Pancreas (tissue), 10 donors: Measurements from ENCODE around the gene SHC3. TPM values are rescaled to one million over a fixed set of nuclear protein-coding genes. Genes with fewer than 3 reads are reported as not detected.

ENCODE experiments used
- ATAC-seq, 4 donors: fragments of 200-7000 bp; cut with Tn5 transposase; one replicate each; pipeline versions ENCODE4 v1.8.0 to v1.9.1; 2020; ENCODE audit warnings: mild to moderate bottlenecking in 4 of 4, moderate library complexity in 4 of 4
- DNase-seq, 6 donors: peaks; one replicate each; pipeline ENCODE4 v3.0.0-alpha.2; 2020
- FAIRE-seq: peaks from 2 replicates; lab custom pipeline; 2012; peaks lifted over from hg19 to GRCh38; lab: Jason Lieb, UNC
- H3K27ac ChIP-seq, 4 donors: fragments of 200-600 bp; sonication (generic); 1 replicate in 3 of 4; 2 replicates in 1 of 4; pipeline versions ENCODE4 v1.5.0 to v1.8.0; 2020
- H3K27me3 ChIP-seq, 4 donors: fragments of 200-600 bp; one replicate each; pipeline ENCODE4 v1.8.0; 2021
- H3K36me3 ChIP-seq, 3 donors: fragments of 200-600 bp; sonication (generic) in 1 of 3; one replicate each; pipeline versions ENCODE4 v1.5.0 to v1.8.0; 2020 to 2021
- H3K4me1 ChIP-seq, 3 donors: fragments of 200-600 bp; one replicate each; pipeline ENCODE4 v1.8.0; 2021
- H3K4me3 ChIP-seq, 4 donors: fragments of 200-600 bp; sonication (generic) in 2 of 4; one replicate each; pipeline versions ENCODE4 v1.5.0 to v1.8.0; 2020 to 2021
- H3K9me3 ChIP-seq, 4 donors: fragments of 200-600 bp; one replicate each; pipeline ENCODE4 v1.8.0; 2021
- CTCF ChIP-seq, 4 donors: fragments of 200-600 bp; sonication (generic) in 3 of 4; IDR thresholded peaks; one replicate each; pipeline versions ENCODE4 v1.5.0 to v1.8.0; 2021; ENCODE audit warnings: antibody characterized with exemption in 4 of 4
- WGBS, 2 donors: extraction: QIAGEN DNeasy Blood & Tissue Kit; methylation state at CpG; one replicate each; pipeline ENCODE4 v1.1.7; 2013; 5-methylcytosine and 5-hydroxymethylcytosine counted together
- intact Hi-C, 3 donors: fragments of 100-400 bp; cut with DNase I; formaldehyde crosslinking; loops; one replicate each; pipeline versions ENCODE4 v1.11.1 to v1.14.2; 2022
- polyA plus RNA-seq, 2 donors: library from polyadenylated mRNA; stranded (reverse); fragments of 200-250 nt; gene quantifications; one replicate each; pipeline ENCODE4 v1.2.3, GENCODE V29; 2013
- total RNA-seq, 6 donors: library from RNA; stranded (reverse); fragmentation: NEBNext Ultra II Directional in 4 of 6; extraction: Animal tissue kit (Norgen Biotek cat#: 25700) in 4 of 6; gene quantifications; one replicate each; pipeline versions ENCODE4 v1.2.1 to v1.2.4, GENCODE V29; 2021 to 2023
- donor health status: healthy with polysubstance abuse.
- donor health status: DM: no; HTN: no; CAD: no; lungs with moderate emphysema.
- donor health status: DM: no; HTN: no; CAD: no.
- donor health status: control.
- donor health status: control.
- donor health status: Bipolar disorder and iron deficiency.
- donor health status: DM: yes; HTN: yes; CAD: no.
- donor health status: DM: no; HTN: no; CAD: no.
- donor health status: DM: no; HTN: no; CAD: no.
- donor health status: DM: yes; HTN: yes; CAD: no.

Gene SHC3
- total and polyA plus RNA-seq, 8 donors: 0.19 to 6.3 (median 1.8) TPM

DNA sequence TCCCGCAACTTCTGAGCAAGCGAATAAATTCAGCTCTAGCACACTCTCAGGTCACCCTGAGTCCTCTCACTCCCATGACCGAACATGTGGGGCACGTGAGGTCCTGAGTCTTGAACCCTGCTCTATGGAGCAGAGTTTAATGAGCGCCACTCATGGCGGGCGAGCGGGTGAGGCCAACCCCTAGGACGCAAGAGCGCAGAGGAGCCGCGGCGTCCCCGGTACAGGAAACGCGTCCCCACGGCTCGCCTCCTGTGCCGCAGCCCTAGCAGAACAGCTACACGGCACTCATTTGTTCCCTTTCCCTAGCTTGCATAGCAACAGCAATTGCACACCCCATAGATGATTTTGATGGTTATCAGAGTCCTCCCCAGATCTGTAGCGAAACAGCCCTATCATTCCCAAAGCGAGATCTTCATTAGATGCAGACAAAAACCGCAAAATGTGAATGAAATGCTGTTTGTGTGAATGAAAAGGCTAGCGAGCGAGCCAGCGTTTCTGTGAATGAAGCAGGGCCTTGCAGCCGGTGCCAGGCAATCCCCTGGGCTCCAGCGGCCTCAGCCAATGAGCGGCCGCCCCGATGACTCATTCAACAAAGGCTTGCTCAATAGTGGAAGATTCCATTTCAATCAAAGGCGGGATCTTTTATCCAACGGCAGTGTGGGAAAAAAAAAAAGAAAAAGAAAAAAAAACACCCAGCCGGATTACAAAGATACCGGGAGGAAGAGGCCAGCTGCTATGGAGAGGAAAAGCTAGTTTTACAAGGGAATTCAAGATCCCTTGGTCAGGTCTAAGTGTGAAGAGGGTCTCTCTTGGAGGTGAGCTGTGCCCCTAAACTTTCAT lies 1.5 kb upstream of the SHC3 start:
- peak; percentile 89 to 98 (median 97) for ATAC-seq
- no peak for TF ChIP-seq CTCF (IDR thresholded peaks at IDR 0.05)
- WGBS, 2 donors: 0 to 1% methylated on average over 35 of the region's 35 CpGs
- peak overlapping the region; percentile 74 to 92 (median 78) for H3K27ac ChIP-seq
- H3K36me3 ChIP-seq: no peaks in the 10 kb centered on the region
- FAIRE-seq: peak; percentile 95
- H3K9me3 ChIP-seq: no peaks in the 10 kb centered on the region
- peak; percentile 90 to 94 (median 92) for DNase-seq
- no peaks in the 10 kb centered on the region for H3K27me3 ChIP-seq
- H3K4me3 ChIP-seq: peak overlapping the region; percentile 4 to 49 (median 26)
- intact Hi-C loops: no loop called here
- H3K4me1 ChIP-seq: peaks cover 5 to 21% (median 19%) of the 10 kb centered on the region in 3 donors

GRCh38 chr9:89179540-89179894 lies 899 bp upstream of the SHC3 start:
- Histone ChIP-seq H3K4me1 (peaks cover 5 to 21% (median 19%) of the 10 kb centered on the region in 3 donors), H3K9me3 (no peaks in the 10 kb centered on the region), H3K4me3 (peak overlapping the region; percentile 4 to 49 (median 26)), H3K36me3 (no peaks in the 10 kb centered on the region), H3K27ac (peak overlapping the region; percentile 74 to 92 (median 78)), H3K27me3 (no peaks in the 10 kb centered on the region)
- WGBS, 2 donors: 31 to 39% methylated on average over 4 of the region's 4 CpGs
- peak; percentile 1 to 9 (median 4) for ATAC-seq
- FAIRE-seq: no peak
- no peak for TF ChIP-seq CTCF (IDR thresholded peaks at IDR 0.05)
- intact Hi-C loops: no loop called here
- no peak for DNase-seq

DNA sequence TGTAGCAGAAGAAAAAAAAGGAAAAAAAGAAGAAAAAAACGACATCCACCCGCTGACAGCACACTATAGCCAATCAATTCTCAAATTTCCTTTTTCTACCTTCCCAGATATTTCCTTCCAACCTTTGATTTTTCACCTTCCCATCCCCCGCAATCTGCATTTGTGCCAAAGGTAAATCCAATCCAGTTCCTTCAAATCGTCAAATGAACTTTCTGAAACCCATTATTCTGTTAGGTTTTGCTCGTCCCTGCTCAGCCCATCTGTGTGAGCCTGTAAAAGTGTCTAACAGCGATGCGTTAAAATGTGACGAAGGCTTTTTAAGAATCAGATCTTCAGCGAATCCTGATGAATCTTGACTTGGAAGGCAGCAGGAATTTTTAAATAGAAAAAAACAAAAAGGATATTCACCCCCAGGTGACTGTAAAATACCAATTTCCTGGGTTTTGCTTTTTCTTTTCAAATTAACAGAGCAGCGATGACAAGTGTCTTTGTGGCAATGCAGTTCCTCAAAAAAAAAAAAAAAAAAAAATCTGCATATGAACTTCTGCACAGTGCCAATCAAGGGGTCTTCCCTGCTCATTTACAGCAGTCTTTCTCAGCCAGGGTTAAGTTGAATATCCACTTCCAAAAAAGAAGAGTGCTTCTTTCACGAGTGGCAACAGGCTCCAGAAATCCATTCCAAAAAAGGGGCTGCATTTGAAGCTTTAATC lies 367 bp upstream of the SHC3 start:
- Histone ChIP-seq H3K9me3 (no peaks in the 10 kb centered on the region), H3K27ac (peak overlapping the region in 2 of 4 donors; percentile 77 to 92), H3K36me3 (no peaks in the 10 kb centered on the region), H3K27me3 (no peaks in the 10 kb centered on the region), H3K4me3 (peak overlapping the region in 2 of 4 donors; percentile 57 to 58), H3K4me1 (peaks cover 5 to 21% (median 19%) of the 10 kb centered on the region in 3 donors)
- ATAC-seq (no peak), DNase-seq (no peak), FAIRE-seq (no peak)
- TF ChIP-seq CTCF (IDR thresholded peaks at IDR 0.05): no peak
- intact Hi-C loops: no loop called here
- 60 to 75% methylated on average over 11 of the region's 11 CpGs for WGBS, 2 donors

DNA sequence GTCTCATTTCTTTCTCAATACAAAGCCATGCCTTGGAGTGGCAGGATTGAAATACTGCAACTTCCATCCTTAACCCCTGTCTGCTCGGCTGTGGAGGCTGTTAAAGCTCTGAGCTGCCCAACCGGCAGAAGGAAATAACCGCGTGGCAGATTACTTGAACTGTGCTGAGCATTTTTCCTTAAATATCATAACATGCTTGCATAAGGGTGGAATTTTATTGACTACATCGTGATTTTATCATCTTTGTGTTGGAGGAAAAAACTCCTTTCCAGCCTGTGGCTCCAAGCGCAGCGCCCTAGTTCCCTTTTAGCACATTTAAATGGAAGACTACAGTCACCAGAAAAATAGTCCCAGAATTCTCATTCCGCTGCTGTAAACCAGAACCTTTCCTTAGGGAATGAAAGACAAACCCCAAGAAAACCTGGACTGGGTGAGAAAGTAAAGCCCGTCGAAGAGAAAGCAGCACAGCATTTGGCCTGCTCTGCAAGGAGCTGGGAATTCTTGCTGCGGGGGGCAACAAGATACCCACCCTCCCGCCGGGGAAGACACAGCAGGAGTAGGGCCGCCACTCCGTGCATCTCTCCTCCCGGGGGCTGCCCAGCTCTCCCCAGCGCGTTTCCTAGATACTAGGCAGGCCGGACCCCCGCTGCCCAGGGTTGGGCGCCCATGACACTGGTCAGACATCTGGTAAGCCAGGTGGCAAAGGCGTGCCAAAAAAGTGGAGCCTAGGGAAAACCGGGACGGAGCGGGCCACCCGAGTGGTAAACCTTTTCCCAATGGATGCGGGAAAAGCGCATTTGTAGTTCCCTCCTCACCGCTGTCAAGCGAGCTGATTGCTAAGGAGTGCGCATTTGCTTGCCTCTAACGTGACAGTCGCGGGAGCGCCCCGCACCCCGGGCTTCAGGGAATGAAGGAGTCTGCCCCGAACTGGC lies 1.3 kb downstream of the SHC3 start:
- H3K27me3 ChIP-seq: no peaks in the 10 kb centered on the region
- 11 to 19% methylated on average over 32 to 38 of the region's 38 CpGs for WGBS, 2 donors
- intact Hi-C loops: no loop called here
- FAIRE-seq (no peak), ATAC-seq (no peak), DNase-seq (peak in 5 of 6 donors; percentile 24 to 69 (median 57))
- no peaks in the 10 kb centered on the region for H3K36me3 ChIP-seq
- TF ChIP-seq CTCF (IDR thresholded peaks at IDR 0.05): no peak
- no peaks in the 10 kb centered on the region for H3K9me3 ChIP-seq
- H3K4me3 ChIP-seq: peak overlapping the region in 3 of 4 donors; percentile 27 to 58 (median 57)
- peak overlapping the region in 2 of 4 donors; percentile 12 to 57 for H3K27ac ChIP-seq
- peaks cover 8 to 21% (median 19%) of the 10 kb centered on the region in 3 donors for H3K4me1 ChIP-seq
